ENCODE results near the gene CA9.
"Not testable (repeated sequence)": the region's sequence is repeated elsewhere in the genome, so short reads cannot be mapped to it uniquely, and the experiment has no call there.

CA9 gene

DNA sequence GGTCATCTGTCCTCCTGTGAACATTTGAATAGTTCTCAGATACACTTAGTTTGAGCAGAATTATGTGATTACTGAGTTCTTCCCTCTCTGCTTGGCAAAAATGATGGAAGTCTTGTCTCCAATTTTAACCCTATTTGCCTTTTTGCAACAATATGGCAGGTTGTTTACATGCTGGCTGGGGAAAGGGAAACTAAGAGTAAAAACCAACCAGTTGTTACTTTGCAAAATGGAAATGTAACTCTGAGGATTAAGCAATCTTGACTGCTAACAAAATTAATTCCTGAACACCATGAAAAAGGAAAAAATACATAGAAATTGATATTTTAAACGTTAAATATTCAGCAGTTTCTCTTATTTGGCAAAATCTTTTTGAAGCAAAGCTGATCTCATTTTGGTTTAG, 34.1 kb upstream of the CA9 start:
- no peak for DNase-seq (ENCODE audit: low read depth)
- TF ChIP-seq, protein P1, sequence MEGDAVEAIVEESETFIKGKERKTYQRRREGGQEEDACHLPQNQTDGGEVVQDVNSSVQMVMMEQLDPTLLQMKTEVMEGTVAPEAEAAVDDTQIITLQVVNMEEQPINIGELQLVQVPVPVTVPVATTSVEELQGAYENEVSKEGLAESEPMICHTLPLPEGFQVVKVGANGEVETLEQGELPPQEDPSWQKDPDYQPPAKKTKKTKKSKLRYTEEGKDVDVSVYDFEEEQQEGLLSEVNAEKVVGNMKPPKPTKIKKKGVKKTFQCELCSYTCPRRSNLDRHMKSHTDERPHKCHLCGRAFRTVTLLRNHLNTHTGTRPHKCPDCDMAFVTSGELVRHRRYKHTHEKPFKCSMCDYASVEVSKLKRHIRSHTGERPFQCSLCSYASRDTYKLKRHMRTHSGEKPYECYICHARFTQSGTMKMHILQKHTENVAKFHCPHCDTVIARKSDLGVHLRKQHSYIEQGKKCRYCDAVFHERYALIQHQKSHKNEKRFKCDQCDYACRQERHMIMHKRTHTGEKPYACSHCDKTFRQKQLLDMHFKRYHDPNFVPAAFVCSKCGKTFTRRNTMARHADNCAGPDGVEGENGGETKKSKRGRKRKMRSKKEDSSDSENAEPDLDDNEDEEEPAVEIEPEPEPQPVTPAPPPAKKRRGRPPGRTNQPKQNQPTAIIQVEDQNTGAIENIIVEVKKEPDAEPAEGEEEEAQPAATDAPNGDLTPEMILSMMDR (IDR thresholded peaks at IDR 0.05; ENCODE audit: control insufficient read depth, insufficient read depth, low read depth, low read length, missing control alignments): no peak
- H3K4me3 ChIP-seq (ENCODE audit: control insufficient read depth, low read depth, low read length): no peak overlapping the region

DNA sequence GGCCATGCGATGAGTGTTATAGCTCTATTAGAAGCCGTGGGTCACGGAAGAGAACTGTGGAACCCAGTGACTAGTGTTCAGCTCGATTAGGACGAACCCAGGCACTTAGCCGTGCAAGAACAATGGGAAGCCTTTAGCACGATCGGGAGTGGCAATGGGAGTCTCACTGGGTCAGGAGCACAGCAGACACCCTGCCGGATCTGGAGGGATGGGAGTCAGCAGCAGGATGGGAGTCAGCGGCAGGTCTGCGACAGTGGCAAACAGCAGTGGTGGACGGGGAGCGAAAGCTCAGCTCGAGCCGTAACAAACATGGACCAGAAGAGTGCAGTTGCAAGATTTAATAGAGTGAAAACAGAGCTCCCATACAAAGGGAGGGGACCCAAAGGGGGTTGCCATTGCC, 33.3 kb upstream of the CA9 start:
- DNase-seq (ENCODE audit: low read depth); H3K4me3 ChIP-seq (ENCODE audit: control insufficient read depth, low read depth, low read length): not testable (repeated sequence)

DNA sequence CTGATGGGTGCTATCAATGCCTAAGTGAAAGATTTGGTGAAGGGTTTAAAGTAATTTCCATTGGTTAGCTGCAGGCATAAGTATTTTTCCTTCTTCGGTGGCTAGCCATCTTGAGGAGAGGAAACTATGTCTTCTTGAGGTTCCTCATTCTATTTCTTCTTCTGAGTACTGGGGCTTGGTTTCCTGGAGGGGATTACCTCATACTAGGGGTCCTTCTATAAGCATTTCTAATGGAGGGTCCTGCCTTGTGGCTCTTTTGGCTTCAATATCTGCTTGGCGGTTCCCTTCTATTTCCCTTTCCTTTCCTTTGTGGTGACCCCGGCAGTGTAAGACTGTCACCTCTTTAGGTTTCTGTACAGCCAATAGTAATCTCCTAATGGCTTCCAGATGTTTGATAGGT, 32.2 kb upstream of the CA9 start:
- H3K4me3 ChIP-seq (ENCODE audit: control insufficient read depth, low read depth, low read length); DNase-seq (ENCODE audit: low read depth): not testable (repeated sequence)

DNA sequence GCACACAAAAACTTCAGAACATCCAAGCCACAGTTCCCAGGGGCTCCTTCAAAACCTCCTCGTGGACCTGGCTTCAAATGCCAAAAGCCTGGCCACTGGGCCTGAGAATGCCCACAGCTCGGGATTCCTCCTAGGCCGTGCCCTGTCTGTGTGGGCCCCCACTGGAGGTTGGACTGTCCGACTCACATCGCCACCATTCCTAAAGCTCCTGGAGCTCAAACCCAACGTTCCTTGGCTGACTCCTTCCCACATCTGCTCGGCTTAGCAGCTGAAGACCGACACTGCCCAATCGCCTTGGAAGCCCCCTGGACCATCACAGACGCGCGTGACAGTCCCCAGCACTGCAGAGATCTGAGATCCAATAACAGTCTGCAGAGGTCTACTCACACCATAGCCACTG, 30.7 kb upstream of the CA9 start:
- TF ChIP-seq, protein P1 (IDR thresholded peaks at IDR 0.05; ENCODE audit: control insufficient read depth, insufficient read depth, low read depth, low read length, missing control alignments): no peak
- H3K4me3 ChIP-seq (ENCODE audit: control insufficient read depth, low read depth, low read length): no peak overlapping the region
- DNase-seq (ENCODE audit: low read depth): no peak

DNA sequence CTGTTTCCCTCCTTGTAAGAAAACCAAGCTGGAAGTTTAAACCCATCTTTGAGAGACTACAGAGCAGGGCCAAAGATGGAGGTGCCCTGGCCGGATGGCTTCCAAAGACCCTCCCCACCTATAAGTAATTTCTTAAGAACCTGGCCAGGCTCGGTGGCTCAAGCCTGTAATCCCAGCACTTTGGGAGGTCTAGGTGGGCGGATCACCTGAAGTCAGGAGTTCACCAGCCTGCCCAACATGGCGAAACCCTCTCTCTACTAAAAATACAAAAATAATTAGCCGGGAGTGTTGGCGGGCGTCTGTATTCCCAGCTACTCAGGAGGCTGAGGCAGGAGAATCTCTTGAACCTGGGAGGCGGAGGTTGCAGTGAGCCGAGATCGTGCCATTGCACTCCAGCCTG, 28.0 kb upstream of the CA9 start:
- DNase-seq (ENCODE audit: low read depth); H3K4me3 ChIP-seq (ENCODE audit: control insufficient read depth, low read depth, low read length): not testable (repeated sequence)

DNA sequence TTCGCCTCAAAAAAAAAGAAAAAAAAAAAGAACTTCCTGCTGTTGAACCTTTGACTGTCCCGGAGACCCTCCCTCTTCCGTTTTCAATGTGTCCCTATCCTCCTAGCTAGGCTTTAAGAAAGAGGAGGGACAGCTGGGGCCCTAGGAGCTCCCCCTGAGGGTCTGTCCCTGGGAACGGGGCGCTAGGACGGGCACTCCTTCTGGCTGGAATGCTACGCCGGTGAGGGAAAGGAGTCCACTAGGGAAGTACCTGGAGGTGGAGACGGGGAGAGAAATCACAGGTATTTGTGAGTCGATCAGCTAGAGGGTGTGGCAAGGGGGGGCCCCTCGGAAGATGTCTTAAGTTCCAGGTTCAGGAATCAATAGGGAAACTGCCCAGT, 27.6 kb upstream of the CA9 start:
- TF ChIP-seq, protein P1 (IDR thresholded peaks at IDR 0.05; ENCODE audit: control insufficient read depth, insufficient read depth, low read depth, low read length, missing control alignments): peak; percentile 24
- no peak for DNase-seq (ENCODE audit: low read depth)
- H3K4me3 ChIP-seq (ENCODE audit: control insufficient read depth, low read depth, low read length): peak overlapping the region; percentile 68

DNA sequence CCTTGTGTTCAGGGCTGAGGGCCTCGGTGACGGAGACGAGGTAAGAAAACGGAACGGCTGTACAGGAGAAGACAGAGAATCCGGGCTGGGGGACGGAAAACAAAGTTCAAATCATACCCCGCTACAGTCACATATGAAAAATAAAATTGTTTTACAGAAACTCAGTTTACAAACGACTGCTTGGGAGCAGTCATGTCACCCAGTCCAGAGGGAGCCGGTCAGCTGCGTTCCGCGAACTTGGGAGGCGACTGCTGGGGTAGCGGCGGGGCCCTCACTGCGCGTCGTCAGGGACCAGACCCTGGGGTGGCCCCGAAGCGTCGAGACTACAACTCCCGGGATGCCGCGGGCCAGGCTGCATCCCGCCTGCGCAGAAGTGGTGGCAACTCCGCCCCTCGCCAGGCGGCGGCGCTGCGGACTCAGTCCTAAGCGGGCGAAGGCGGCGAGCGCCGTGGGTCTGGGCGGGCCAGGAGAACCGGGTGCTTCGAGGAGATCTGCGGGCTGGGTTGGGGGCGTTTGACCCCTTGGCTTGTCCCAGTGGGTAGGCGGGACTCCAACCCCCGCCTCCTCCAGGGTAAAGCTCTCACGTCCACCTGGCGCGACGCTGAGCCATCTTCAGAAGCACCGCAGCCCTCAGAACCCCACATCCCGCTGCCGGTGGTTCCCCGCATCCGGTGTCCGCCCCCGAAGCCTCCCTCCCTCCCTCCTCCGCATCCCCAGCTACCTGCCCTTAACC, 27.0 kb upstream of the CA9 start:
- no peak for DNase-seq (ENCODE audit: low read depth)
- TF ChIP-seq, protein P1 (IDR thresholded peaks at IDR 0.05; ENCODE audit: control insufficient read depth, insufficient read depth, low read depth, low read length, missing control alignments): peak; percentile 88
- H3K4me3 ChIP-seq (ENCODE audit: control insufficient read depth, low read depth, low read length): peak overlapping the region; percentile 68

DNA sequence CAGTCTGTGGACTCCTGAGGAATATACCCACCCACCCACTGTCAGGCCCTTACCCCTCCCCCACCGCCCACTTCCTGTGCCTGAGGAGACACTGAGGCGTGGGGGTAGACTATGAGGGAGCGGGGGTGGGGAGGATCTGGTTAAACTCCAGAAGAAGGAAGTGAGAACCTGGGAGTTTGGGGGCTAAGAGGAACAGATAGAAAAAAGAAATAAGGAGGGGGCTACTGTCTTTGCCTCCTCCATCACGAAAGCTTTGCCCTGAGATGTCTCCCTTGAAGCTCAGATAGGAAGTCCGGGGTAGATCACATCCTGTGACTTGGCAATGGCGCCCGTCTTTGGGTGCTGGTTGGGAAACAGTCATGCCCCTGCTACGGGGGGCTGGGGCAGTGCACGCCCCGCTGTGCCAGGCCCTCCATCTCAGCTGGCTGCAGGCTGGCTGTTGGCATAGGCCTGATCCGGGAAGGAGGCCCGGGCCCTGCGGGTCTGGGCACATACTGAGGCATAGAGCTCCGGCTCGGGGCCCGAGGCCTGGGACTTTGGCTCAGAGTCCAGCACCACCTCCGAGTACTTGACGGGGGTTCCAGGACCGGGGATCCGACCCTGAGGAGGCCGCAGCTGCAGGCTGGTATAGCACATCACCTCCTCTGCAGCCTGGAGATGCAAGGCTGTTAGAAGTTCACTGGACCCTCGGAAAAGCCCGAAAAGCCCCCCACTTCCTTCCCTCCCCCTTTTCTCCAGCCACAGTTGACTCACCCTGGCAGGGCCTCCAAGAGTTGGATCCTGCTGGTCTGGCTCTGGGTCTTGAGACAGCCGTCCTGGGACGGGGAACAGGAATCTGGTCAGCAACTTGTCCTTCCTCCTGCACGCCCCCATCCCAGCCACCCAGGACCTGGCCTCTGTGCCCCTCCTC, 24.0 kb upstream of the CA9 start:
- H3K4me3 ChIP-seq (ENCODE audit: control insufficient read depth, low read depth, low read length): no peak overlapping the region
- TF ChIP-seq, protein P1 (IDR thresholded peaks at IDR 0.05; ENCODE audit: control insufficient read depth, insufficient read depth, low read depth, low read length, missing control alignments): no peak
- no peak for DNase-seq (ENCODE audit: low read depth)
